GM19328 (cell line): ENCODE results near the gene HMCN2.
"Not testable (repeated sequence)": the region's sequence is repeated elsewhere in the genome, so short reads cannot be mapped to it uniquely, and the experiment has no call there.

Experiments used
- ATAC-seq: cut with Tn5 transposase; IDR thresholded peaks from one replicate; pipeline ENCODE4 v1.9.1; 2021; ENCODE audit warnings: mild to moderate bottlenecking, moderate library complexity; ENCODE audit not compliant: unreplicated experiment

HMCN2 gene

GRCh38 chr9:130426883-130427282 is 161.3 kb downstream of the HMCN2 start:
- no peak for ATAC-seq

- ATAC-seq: no peak
Measured at GRCh38 chr9:130427326-130427725, 161.8 kb downstream of the HMCN2 start.

GRCh38 chr9:130428086-130428665 is 162.6 kb downstream of the HMCN2 start:
- no peak for ATAC-seq

- ATAC-seq: no peak
Measured at GRCh38 chr9:130429381-130429780, 163.8 kb downstream of the HMCN2 start.

GRCh38 chr9:130429831-130430230 is 164.3 kb downstream of the HMCN2 start:
- ATAC-seq: no peak

- ATAC-seq: no peak
Measured at GRCh38 chr9:130430232-130430631, 164.7 kb downstream of the HMCN2 start.

- no peak for ATAC-seq
Measured at GRCh38 chr9:130430734-130431535, 165.4 kb downstream of the HMCN2 start.

- ATAC-seq: no peak
Measured at GRCh38 chr9:130431536-130432303, 166.2 kb downstream of the HMCN2 start.

GRCh38 chr9:130432362-130432761 is 166.8 kb downstream of the HMCN2 start:
- ATAC-seq: no peak

- no peak for ATAC-seq
Measured at GRCh38 chr9:130432796-130433167, 167.2 kb downstream of the HMCN2 start.

GRCh38 chr9:130433168-130433946 is 167.8 kb downstream of the HMCN2 start:
- no peak for ATAC-seq

- no peak for ATAC-seq
Measured at GRCh38 chr9:130433947-130434262, 168.3 kb downstream of the HMCN2 start.

GRCh38 chr9:130434656-130435055 is 169.1 kb downstream of the HMCN2 start:
- not testable (repeated sequence) for ATAC-seq

GRCh38 chr9:130437011-130437789 is 171.6 kb downstream of the HMCN2 start:
- no peak for ATAC-seq

GRCh38 chr9:130438382-130438981 is 172.9 kb downstream of the HMCN2 start:
- no peak for ATAC-seq

GRCh38 chr9:130441031-130441430 is 175.5 kb downstream of the HMCN2 start:
- no peak for ATAC-seq

- ATAC-seq: no peak
Measured at GRCh38 chr9:130442746-130443455, 177.3 kb downstream of the HMCN2 start.

GRCh38 chr9:130443456-130443801 is 177.9 kb downstream of the HMCN2 start:
- ATAC-seq: no peak

- no peak for ATAC-seq
Measured at GRCh38 chr9:130443840-130444492, 178.4 kb downstream of the HMCN2 start.
